ENCODE data around the gene DDIT3. TPM values are rescaled to one million over a fixed set of nuclear protein-coding genes. Genes with fewer than 3 reads are reported as not detected.
A peak's percentile ranks its signal among the peaks of the same experiment; 100 is the strongest.
"Not testable (repeated sequence)": the region's sequence is repeated elsewhere in the genome, so short reads cannot be mapped to it uniquely, and the experiment has no call there.

DDIT3 gene
- total and polyA plus RNA-seq, 2 donors (not counting 1 experiment from before 2014, with no cell fraction given), result 35.6 to 159 TPM

- Histone ChIP-seq H3K4me3 (ENCODE audit: control extremely low read depth in 1 of 5, extremely low read depth in 1 of 5, insufficient read depth in 1 of 5, low read depth in 2 of 5, low read length in 4 of 5) (no peak overlapping the region), H3K4me1 (ENCODE audit: control insufficient read depth in 2 of 2, insufficient read depth in 2 of 2, low read length in 2 of 2) (peaks cover 32 to 42% of the 10 kb centered on the region in 2 donors), H4K20me1 (ENCODE audit: control insufficient read depth, insufficient read depth, low read length, poor library complexity, severe bottlenecking) (peaks cover 19% of the 10 kb centered on the region), H2AFZ (ENCODE audit: insufficient read depth, low read depth, low read length, poor library complexity, severe bottlenecking) (no peak overlapping the region), H3K4me2 (replicated peaks; ENCODE audit: low read depth, low read length, poor library complexity, severe bottlenecking) (peak overlapping the region; percentile 96), H3K27ac (ENCODE audit: low read length in 2 of 2) (peak overlapping the region in 1 of 2 donors; percentile 98), H3K79me2 (ENCODE audit: control insufficient read depth, insufficient read depth, low read length) (peaks cover 29% of the 10 kb centered on the region), H3K9me3 (ENCODE audit: control extremely low read depth in 1 of 3, control insufficient read depth in 2 of 3, insufficient read depth in 1 of 3, low read length in 2 of 3) (no peaks in the 10 kb centered on the region), H3K27me3 (replicated peaks in 1 of 4; ENCODE audit: control extremely low read depth in 1 of 4, control insufficient read depth in 3 of 4, insufficient read depth in 4 of 4, low read length in 3 of 4) (no peaks in the 10 kb centered on the region), H3K9ac (ENCODE audit: low read length) (no peak overlapping the region), H3K36me3 (replicated peaks in 1 of 2; ENCODE audit: control extremely low read depth in 1 of 2, control insufficient read depth in 1 of 2, extremely low read depth in 1 of 2, insufficient read depth in 2 of 2, low read length in 1 of 2) (peaks cover 22 to 45% of the 10 kb centered on the region in 2 experiments)
- no peak for DNase-seq
- POLR2A ChIA-PET, result no interaction called here
- WGBS (ENCODE audit: insufficient coverage), result 96% methylated on average over 3 of the region's 8 CpGs
- TF ChIP-seq CTCF (IDR thresholded peaks at IDR 0.05) (no peak), EZH2 (IDR thresholded peaks at IDR 0.05; ENCODE audit: borderline replicate concordance, insufficient read depth, low read depth, low read length, poor library complexity, severe bottlenecking) (no peak)
- no peaks in the 10 kb centered on the region for H3K27me3 Mint-ChIP-seq
- H3K9me3 Mint-ChIP-seq (ENCODE audit: insufficient read depth), result no peaks in the 10 kb centered on the region
- peak overlapping the region; percentile 74 for H3K27ac Mint-ChIP-seq
- no peak for ATAC-seq (ENCODE audit: low read depth)
- peaks cover 43% of the 10 kb centered on the region for H3K4me1 Mint-ChIP-seq
- CTCF ChIA-PET, result interaction anchor here (0.6 kb wide), 1 partner anchor 180 kb away, joined by 3 read pairs; no protein-coding TSS in a partner anchor
- H3K4me3 Mint-ChIP-seq, result peak overlapping the region; percentile 99
- intact Hi-C loops (cut with micrococcal nuclease), result no loop called here
Observed at GRCh38 chr12:57518176-57518919, 2.0 kb downstream of the DDIT3 start.

GRCh38 chr12:57517718-57518117, 2.6 kb downstream of the DDIT3 start:
- peak overlapping the region; percentile 36 for H3K4me3 Mint-ChIP-seq
- Histone ChIP-seq H3K4me1 (ENCODE audit: control insufficient read depth in 2 of 2, insufficient read depth in 2 of 2, low read length in 2 of 2) (peaks cover 29 to 38% of the 10 kb centered on the region in 2 donors), H3K79me2 (ENCODE audit: control insufficient read depth, insufficient read depth, low read length) (peaks cover 25% of the 10 kb centered on the region), H4K20me1 (ENCODE audit: control insufficient read depth, insufficient read depth, low read length, poor library complexity, severe bottlenecking) (peaks cover 19% of the 10 kb centered on the region), H3K27ac (ENCODE audit: low read length in 2 of 2) (peak overlapping the region in 1 of 2 donors; percentile 98), H3K36me3 (replicated peaks in 1 of 2; ENCODE audit: control extremely low read depth in 1 of 2, control insufficient read depth in 1 of 2, extremely low read depth in 1 of 2, insufficient read depth in 2 of 2, low read length in 1 of 2) (peaks cover 27 to 51% of the 10 kb centered on the region in 2 experiments)
- H3K4me2 ChIP-seq (replicated peaks; ENCODE audit: low read depth, low read length, poor library complexity, severe bottlenecking); H3K9me3 Mint-ChIP-seq (ENCODE audit: insufficient read depth); DNase-seq; H3K27me3 ChIP-seq (replicated peaks in 1 of 4; ENCODE audit: control extremely low read depth in 1 of 4, control insufficient read depth in 3 of 4, insufficient read depth in 4 of 4, low read length in 3 of 4); H2AFZ ChIP-seq (ENCODE audit: insufficient read depth, low read depth, low read length, poor library complexity, severe bottlenecking); H3K4me3 ChIP-seq (ENCODE audit: control extremely low read depth in 1 of 5, extremely low read depth in 1 of 5, insufficient read depth in 1 of 5, low read depth in 2 of 5, low read length in 4 of 5); ATAC-seq (ENCODE audit: low read depth); H3K9me3 ChIP-seq (ENCODE audit: control extremely low read depth in 1 of 3, control insufficient read depth in 2 of 3, insufficient read depth in 1 of 3, low read length in 2 of 3); H3K27me3 Mint-ChIP-seq; H3K9ac ChIP-seq (ENCODE audit: low read length); intact Hi-C loops (cut with micrococcal nuclease); H3K27ac Mint-ChIP-seq: not testable (repeated sequence)
- WGBS (ENCODE audit: insufficient coverage), result 92% methylated on average over 8 of the region's 10 CpGs
- POLR2A ChIA-PET, result interaction anchor here (2.3 kb wide), 1 partner anchor 40 kb away, joined by 5 read pairs; no protein-coding TSS in a partner anchor
- peaks cover 39% of the 10 kb centered on the region for H3K4me1 Mint-ChIP-seq
- CTCF ChIA-PET, result interaction anchor here (0.6 to 1.1 kb wide), 2 partner anchors 59 to 180 kb away, joined by 3 read pairs; no protein-coding TSS in a partner anchor

Data from B cell (primary cell).